HG03139 (cell line): ENCODE measurements around the gene NRTN.
"Not testable (repeated sequence)": the region's sequence is repeated elsewhere in the genome, so short reads cannot be mapped to it uniquely, and the experiment has no call there.

ENCODE experiments used
- ATAC-seq: cut with Tn5 transposase; IDR thresholded peaks from one replicate; pipeline ENCODE4 v1.9.1; 2021; ENCODE audit not compliant: unreplicated experiment

The NRTN gene

GRCh38 chr19:5804516-5805461 lies at the start of gene NRTN:
TSS of gene NRTN (plus strand) at chr19:5805067. CDS start at chr19:5824166, 19,099 bp downstream.
- no peak for ATAC-seq

GRCh38 chr19:5762608-5763217 lies 42.2 kb upstream of the NRTN start:
- no peak for ATAC-seq

GRCh38 chr19:5765220-5765619 lies 39.6 kb upstream of the NRTN start:
- ATAC-seq, result no peak

- ATAC-seq, result no peak
These were observed 36.9 kb upstream of the NRTN start for GRCh38 chr19:5767949-5768348.

GRCh38 chr19:5772416-5772815 lies 32.5 kb upstream of the NRTN start:
- no peak for ATAC-seq

GRCh38 chr19:5773276-5773675 lies 31.6 kb upstream of the NRTN start:
- no peak for ATAC-seq

GRCh38 chr19:5774921-5775320 lies 29.9 kb upstream of the NRTN start:
- ATAC-seq, result no peak

- no peak for ATAC-seq
These were observed 29.1 kb upstream of the NRTN start for GRCh38 chr19:5775668-5776309.

- ATAC-seq, result no peak
These were observed 26.5 kb upstream of the NRTN start for GRCh38 chr19:5778402-5778801.

- not testable (repeated sequence) for ATAC-seq
These were observed 24.0 kb upstream of the NRTN start for GRCh38 chr19:5780916-5781315.

- ATAC-seq, result no peak
These were observed 22.5 kb upstream of the NRTN start for GRCh38 chr19:5782322-5782721.

GRCh38 chr19:5782945-5783919 lies 21.6 kb upstream of the NRTN start:
- no peak for ATAC-seq

GRCh38 chr19:5784581-5785147 lies 20.2 kb upstream of the NRTN start, which contains the start of gene PRR22:
TSS of gene PRR22 (minus strand) at chr19:5784746. CDS start at chr19:5784660, 86 bp downstream.
- no peak for ATAC-seq

GRCh38 chr19:5785423-5785822 lies 19.4 kb upstream of the NRTN start:
- ATAC-seq, result no peak

GRCh38 chr19:5786593-5787408 lies 18.1 kb upstream of the NRTN start:
- no peak for ATAC-seq

GRCh38 chr19:5787409-5788182 lies 17.3 kb upstream of the NRTN start:
- no peak for ATAC-seq

GRCh38 chr19:5788422-5788821 lies 16.4 kb upstream of the NRTN start:
- no peak for ATAC-seq

- ATAC-seq, result no peak
These were observed 15.5 kb upstream of the NRTN start for GRCh38 chr19:5789351-5789761.
